HCT116 (cell line): ENCODE results near the gene CENPP.

Experiments
- CBX3 ChIP-seq: IDR thresholded peaks from 2 replicates; pipeline ENCODE4 v1.6.1; 2012; ENCODE audit warnings: low read depth
- CTCF ChIP-seq, 3 experiments: fragments of 200-600 bp in 1 of 3; sonication (generic) in 1 of 3; IDR thresholded peaks in 2 of 3; conservative IDR thresholded peaks in 1 of 3; 2 replicates each; pipeline ENCODE4 v1.5.1; 2012 to 2017; ENCODE audit warnings: low read depth in 2 of 3, low read length in 2 of 3, antibody characterized with exemption in 1 of 3, borderline replicate concordance in 1 of 3, control low read depth in 1 of 3, mild to moderate bottlenecking in 1 of 3, mixed read lengths in 1 of 3, mixed run types in 1 of 3, moderate library complexity in 1 of 3; ENCODE audit not compliant: insufficient read depth in 1 of 3
- ELF1 ChIP-seq: IDR thresholded peaks from 2 replicates; pipeline ENCODE4 v1.6.1; 2012; ENCODE audit warnings: low read depth, borderline replicate concordance
- EZH2 ChIP-seq: fragments of 200-600 bp; sonication (generic); IDR thresholded peaks from 2 replicates; pipeline ENCODE4 v1.6.1; 2017; ENCODE audit warnings: antibody characterized with exemption, mixed run types
- EZH2phosphoT487 ChIP-seq: fragments of 200-600 bp; IDR thresholded peaks from 2 replicates; pipeline ENCODE4 v1.6.1; 2018; ENCODE audit warnings: antibody characterized with exemption, borderline replicate concordance
- POLR2A ChIP-seq: IDR thresholded peaks from 2 replicates; pipeline ENCODE4 v1.7.0; 2011; ENCODE audit warnings: borderline replicate concordance; ENCODE audit not compliant: insufficient read depth, insufficient read length; ENCODE audit errors: extremely low read depth
- POLR2AphosphoS5 ChIP-seq: IDR thresholded peaks from 2 replicates; pipeline ENCODE4 v1.6.1; 2011; ENCODE audit warnings: mild to moderate bottlenecking, low read depth, low read length, moderate library complexity
- RAD21 ChIP-seq: IDR thresholded peaks from 2 replicates; pipeline ENCODE4 v1.6.1; 2012; ENCODE audit warnings: low read depth, mild to moderate bottlenecking
- SIN3A ChIP-seq: IDR thresholded peaks from 2 replicates; pipeline ENCODE4 v1.6.1; 2012; ENCODE audit warnings: low read depth
- SRF ChIP-seq: IDR thresholded peaks from 2 replicates; pipeline ENCODE4 v1.6.1; 2012; ENCODE audit warnings: low read depth
- YY1 ChIP-seq: IDR thresholded peaks from 2 replicates; pipeline ENCODE4 v1.6.1; 2011; ENCODE audit warnings: low read length, low read depth, moderate library complexity, mild to moderate bottlenecking; ENCODE audit not compliant: insufficient replicate concordance; ENCODE audit errors: extremely low read depth
- TF ChIP-seq, protein P1 (sequence below): IDR thresholded peaks from 2 replicates; pipeline ENCODE4 v1.6.1; 2012
- TF ChIP-seq, protein P2 (sequence below): IDR thresholded peaks from 2 replicates; pipeline ENCODE4 v1.6.1; 2012; ENCODE audit warnings: low read depth
- TF ChIP-seq, protein P3 (sequence below): IDR thresholded peaks from 2 replicates; pipeline ENCODE4 v1.6.1; 2012

GRCh38 chr9:92656537-92656925 lies 330.8 kb downstream of the CENPP start:
- TF ChIP-seq EZH2 (no peak), POLR2AphosphoS5 (no peak), EZH2phosphoT487 (no peak), CTCF (IDR thresholded peaks at IDR 0.05 in 2 of 3, conservative IDR thresholded peaks at IDR 0.05 in 1 of 3; ENCODE audit: borderline replicate concordance in 1 of 3, insufficient read depth in 1 of 3, low read depth in 2 of 3, low read length in 2 of 3) (no peak), YY1 (no peak), CBX3 (no peak), POLR2A (no peak), ELF1 (no peak), RAD21 (no peak), SIN3A (no peak), SRF (no peak)
- TF ChIP-seq, protein P1, sequence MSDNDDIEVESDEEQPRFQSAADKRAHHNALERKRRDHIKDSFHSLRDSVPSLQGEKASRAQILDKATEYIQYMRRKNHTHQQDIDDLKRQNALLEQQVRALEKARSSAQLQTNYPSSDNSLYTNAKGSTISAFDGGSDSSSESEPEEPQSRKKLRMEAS, result no peak
- TF ChIP-seq, protein P2, sequence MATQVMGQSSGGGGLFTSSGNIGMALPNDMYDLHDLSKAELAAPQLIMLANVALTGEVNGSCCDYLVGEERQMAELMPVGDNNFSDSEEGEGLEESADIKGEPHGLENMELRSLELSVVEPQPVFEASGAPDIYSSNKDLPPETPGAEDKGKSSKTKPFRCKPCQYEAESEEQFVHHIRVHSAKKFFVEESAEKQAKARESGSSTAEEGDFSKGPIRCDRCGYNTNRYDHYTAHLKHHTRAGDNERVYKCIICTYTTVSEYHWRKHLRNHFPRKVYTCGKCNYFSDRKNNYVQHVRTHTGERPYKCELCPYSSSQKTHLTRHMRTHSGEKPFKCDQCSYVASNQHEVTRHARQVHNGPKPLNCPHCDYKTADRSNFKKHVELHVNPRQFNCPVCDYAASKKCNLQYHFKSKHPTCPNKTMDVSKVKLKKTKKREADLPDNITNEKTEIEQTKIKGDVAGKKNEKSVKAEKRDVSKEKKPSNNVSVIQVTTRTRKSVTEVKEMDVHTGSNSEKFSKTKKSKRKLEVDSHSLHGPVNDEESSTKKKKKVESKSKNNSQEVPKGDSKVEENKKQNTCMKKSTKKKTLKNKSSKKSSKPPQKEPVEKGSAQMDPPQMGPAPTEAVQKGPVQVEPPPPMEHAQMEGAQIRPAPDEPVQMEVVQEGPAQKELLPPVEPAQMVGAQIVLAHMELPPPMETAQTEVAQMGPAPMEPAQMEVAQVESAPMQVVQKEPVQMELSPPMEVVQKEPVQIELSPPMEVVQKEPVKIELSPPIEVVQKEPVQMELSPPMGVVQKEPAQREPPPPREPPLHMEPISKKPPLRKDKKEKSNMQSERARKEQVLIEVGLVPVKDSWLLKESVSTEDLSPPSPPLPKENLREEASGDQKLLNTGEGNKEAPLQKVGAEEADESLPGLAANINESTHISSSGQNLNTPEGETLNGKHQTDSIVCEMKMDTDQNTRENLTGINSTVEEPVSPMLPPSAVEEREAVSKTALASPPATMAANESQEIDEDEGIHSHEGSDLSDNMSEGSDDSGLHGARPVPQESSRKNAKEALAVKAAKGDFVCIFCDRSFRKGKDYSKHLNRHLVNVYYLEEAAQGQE, result no peak
- TF ChIP-seq, protein P3, sequence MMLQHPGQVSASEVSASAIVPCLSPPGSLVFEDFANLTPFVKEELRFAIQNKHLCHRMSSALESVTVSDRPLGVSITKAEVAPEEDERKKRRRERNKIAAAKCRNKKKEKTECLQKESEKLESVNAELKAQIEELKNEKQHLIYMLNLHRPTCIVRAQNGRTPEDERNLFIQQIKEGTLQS, result no peak
